ENCODE results near the gene MPP2. TPM values are rescaled to one million over a fixed set of nuclear protein-coding genes. Genes with fewer than 3 reads are reported as not detected.

Gene MPP2
- total and polyA plus RNA-seq, 2 experiments from 2014 or later, result 23.4 to 25.4 TPM

GRCh38 chr17:43825567-43825966 lies 81.8 kb downstream of the MPP2 start:
- H3K9me3 ChIP-seq (ENCODE audit: low read depth), result no peaks in the 10 kb centered on the region
- no peak overlapping the region for H3K27ac ChIP-seq
- no peaks in the 10 kb centered on the region for H3K4me1 ChIP-seq (ENCODE audit: low read depth)
- no peak for TF ChIP-seq CTCF (IDR thresholded peaks at IDR 0.05; ENCODE audit: low read depth, low read length)
- DNase-seq (ENCODE audit: low read depth in 1 of 2, low spot score in 1 of 2), result no peak
- H3K27me3 ChIP-seq, result no peaks in the 10 kb centered on the region
- no peaks in the 10 kb centered on the region for H3K36me3 ChIP-seq
- H3K4me3 ChIP-seq, result no peak overlapping the region

Other genes starting within 250 kb of the MPP2 start
- 0.07 and 1.0 TPM in 2 replicates for gene MEOX1, start 245.6 kb downstream of the MPP2 start, total RNA-seq
- 0.32 TPM in 1 of 2 replicates, not detected in the other for gene MEOX1, start 245.6 kb downstream of the MPP2 start, polyA plus RNA-seq
- 0.85 and 3.2 TPM in 2 replicates for gene SOST, start 148.7 kb downstream of the MPP2 start, total RNA-seq
- gene SOST, start 148.7 kb downstream of the MPP2 start, polyA plus RNA-seq, result 0.10 and 4.1 TPM in 2 replicates
- gene DUSP3, start 128.6 kb downstream of the MPP2 start, total RNA-seq, result 66.2 and 71.4 TPM in 2 replicates
- gene DUSP3, start 128.6 kb downstream of the MPP2 start, polyA plus RNA-seq, result 58.7 and 82.4 TPM in 2 replicates
- 0.04 TPM in 1 of 2 replicates, not detected in the other for gene CFAP97D1, start 127.1 kb downstream of the MPP2 start, total RNA-seq
- gene CFAP97D1, start 127.1 kb downstream of the MPP2 start, polyA plus RNA-seq, result not detected in 2 replicates
- 7.4 and 7.6 TPM in 2 replicates for gene MPP3, start 74.4 kb downstream of the MPP2 start, total RNA-seq
- 5.3 and 14.6 TPM in 2 replicates for gene MPP3, start 74.4 kb downstream of the MPP2 start, polyA plus RNA-seq
- not detected in 2 replicates for gene CD300LG, start 60.4 kb downstream of the MPP2 start, total RNA-seq
- not detected in 2 replicates for gene CD300LG, start 60.4 kb downstream of the MPP2 start, polyA plus RNA-seq
- not detected in 2 replicates for gene PPY, start 34.9 kb upstream of the MPP2 start, total RNA-seq
- gene PPY, start 34.9 kb upstream of the MPP2 start, polyA plus RNA-seq, result not detected in 2 replicates
- gene PYY, start 46.4 kb upstream of the MPP2 start, total RNA-seq, result not detected in 2 replicates
- gene PYY, start 46.4 kb upstream of the MPP2 start, polyA plus RNA-seq, result 0.77 TPM in 1 of 2 replicates, not detected in the other
- 4.2 and 6.1 TPM in 2 replicates for gene NAGS, start 97.1 kb upstream of the MPP2 start, total RNA-seq
- gene NAGS, start 97.1 kb upstream of the MPP2 start, polyA plus RNA-seq, result 5.1 and 8.5 TPM in 2 replicates
- gene TMEM101, start 107.4 kb upstream of the MPP2 start, total RNA-seq, result 37.5 and 65.8 TPM in 2 replicates
- gene TMEM101, start 107.4 kb upstream of the MPP2 start, polyA plus RNA-seq, result 22.5 and 40.6 TPM in 2 replicates
- 31.0 and 45.3 TPM in 2 replicates for gene LSM12, start 159.1 kb upstream of the MPP2 start, total RNA-seq
- 46.5 and 60.7 TPM in 2 replicates for gene LSM12, start 159.1 kb upstream of the MPP2 start, polyA plus RNA-seq
- gene G6PC3, start 163.2 kb upstream of the MPP2 start, total RNA-seq, result 93.1 and 95.3 TPM in 2 replicates
- 162 and 234 TPM in 2 replicates for gene G6PC3, start 163.2 kb upstream of the MPP2 start, polyA plus RNA-seq
- 164 and 300 TPM in 2 replicates for gene HDAC5, start 216.1 kb upstream of the MPP2 start, total RNA-seq
- 94.1 and 209 TPM in 2 replicates for gene HDAC5, start 216.1 kb upstream of the MPP2 start, polyA plus RNA-seq
- 3.6 and 9.6 TPM in 2 replicates for gene HROB, start 234.4 kb upstream of the MPP2 start, total RNA-seq
- gene HROB, start 234.4 kb upstream of the MPP2 start, polyA plus RNA-seq, result 7.8 and 15.6 TPM in 2 replicates

Data from cardiac muscle cell (in vitro differentiated cells and primary cell).